ENCODE measurements around the gene CCR5AS.

CCR5AS gene

GRCh38 chr3:46375218-46375617 is 31.6 kb downstream of the CCR5AS start:
- no peak for DNase-seq

GRCh38 chr3:46374755-46375154 is 32.1 kb downstream of the CCR5AS start:
- no peak for DNase-seq

- DNase-seq, result peak in 1 of 2 donors; percentile 17
Measured at GRCh38 chr3:46372492-46373359, 34.1 kb downstream of the CCR5AS start.

- DNase-seq, result no peak
Measured at GRCh38 chr3:46371519-46372340, 35.1 kb downstream of the CCR5AS start.

- no peak for DNase-seq
Measured at GRCh38 chr3:46370839-46371518, 35.9 kb downstream of the CCR5AS start, which contains the start of gene CCR5. TSS of gene CCR5 (plus strand) at chr3:46370946. CDS start at chr3:46372903, 1,957 bp downstream.

- DNase-seq, result no peak
Measured at GRCh38 chr3:46369675-46370132, 37.2 kb downstream of the CCR5AS start.

- DNase-seq, result no peak
Measured at GRCh38 chr3:46369151-46369550, 37.7 kb downstream of the CCR5AS start.

GRCh38 chr3:46368569-46368968 is 38.3 kb downstream of the CCR5AS start:
- peak; percentile 16 to 44 for DNase-seq

- no peak for DNase-seq
Measured at GRCh38 chr3:46367811-46368210, 39.1 kb downstream of the CCR5AS start.

- no peak for DNase-seq
Measured at GRCh38 chr3:46365737-46366524, 40.9 kb downstream of the CCR5AS start.

- no peak for DNase-seq
Measured at GRCh38 chr3:46365041-46365440, 41.8 kb downstream of the CCR5AS start.

GRCh38 chr3:46361408-46362283 is 45.2 kb downstream of the CCR5AS start:
- DNase-seq, result no peak

- DNase-seq, result no peak
Measured at GRCh38 chr3:46360907-46361306, 46.0 kb downstream of the CCR5AS start.

- no peak for DNase-seq
Measured at GRCh38 chr3:46359733-46360493, 47.0 kb downstream of the CCR5AS start.

GRCh38 chr3:46358466-46358865 is 48.4 kb downstream of the CCR5AS start:
- no peak for DNase-seq

GRCh38 chr3:46356909-46357308 is 50.0 kb downstream of the CCR5AS start:
- no peak for DNase-seq

GRCh38 chr3:46356276-46356675 is 50.6 kb downstream of the CCR5AS start:
- no peak for DNase-seq

GRCh38 chr3:46354984-46355383 is 51.9 kb downstream of the CCR5AS start:
- DNase-seq, result no peak

GRCh38 chr3:46354478-46354877 is 52.4 kb downstream of the CCR5AS start:
- DNase-seq, result no peak

All from hippocampal formation (tissue), 2 donors.